K562 (cell line): ENCODE data around the gene KLHL15. TPM values are rescaled to one million over a fixed set of nuclear protein-coding genes. Genes with fewer than 3 reads are reported as not detected.
A peak's percentile ranks its signal among the peaks of the same experiment; 100 is the strongest.

Source experiments
- BHLHE40 ChIP-seq: IDR thresholded peaks from 2 replicates; pipeline ENCODE4 v1.6.1; 2011; ENCODE audit warnings: low read length, improper control_type of control experiment
- MAFK ChIP-seq: IDR thresholded peaks from 2 replicates; pipeline ENCODE4 v1.6.1; 2011; ENCODE audit warnings: low read length, improper control_type of control experiment
- MCM2 ChIP-seq: fragments of 450-650 bp; IDR thresholded peaks from 2 replicates; pipeline ENCODE4 v1.6.1; 2017; ENCODE audit warnings: low read depth, mild to moderate bottlenecking
- NONO ChIP-seq, 2 experiments: fragments of 200-400 bp in 1 of 2; fragments of 450-650 bp in 1 of 2; formaldehyde crosslinking in 1 of 2; IDR thresholded peaks; 2 replicates each; pipeline ENCODE4 v1.6.1; 2017; ENCODE audit warnings: low read depth in 2 of 2, mild to moderate bottlenecking in 2 of 2, moderate library complexity in 2 of 2, low read length in 1 of 2
- POLR2G ChIP-seq: fragments of 200-400 bp; formaldehyde crosslinking; IDR thresholded peaks from 2 replicates; pipeline ENCODE4 v1.6.1; 2017; ENCODE audit warnings: low read depth, mild to moderate bottlenecking, antibody characterized with exemption, low read length, moderate library complexity
- REST ChIP-seq, 2 experiments: fragments of 450-650 bp; formaldehyde crosslinking in 1 of 2; IDR thresholded peaks; 2 replicates each; pipeline versions ENCODE4 v1.4.0 to v1.6.1; 2014 to 2020; ENCODE audit warnings: mild to moderate bottlenecking in 2 of 2, borderline replicate concordance in 1 of 2, low read depth in 1 of 2
- SP1 ChIP-seq: sonication (generic); formaldehyde crosslinking; IDR thresholded peaks from 2 replicates; pipeline ENCODE4 v1.8.1; 2022; ENCODE audit warnings: mild to moderate bottlenecking, missing genetic modification reagents
- TBP ChIP-seq: optimal IDR thresholded peaks from 2 replicates; pipeline ENCODE3; 2011; ENCODE audit warnings: low read depth, low read length, improper control_type of control experiment
- polyA plus RNA-seq, 8 experiments: library from polyadenylated mRNA; depleted of rRNA in 4 of 8; stranded (reverse) in 5 of 8; unstranded in 3 of 8; fragments of >200 nt; fragmentation: Nextera tagmentation in 2 of 8; fragmentation: Illumina TruSeq in 1 of 8; extraction: Ambion mirVana in 2 of 8; extraction: Trizol in 1 of 8; gene quantifications; 2 replicates each; pipeline versions ENCODE4 v1.2.1 to v1.2.3, GENCODE V29; 2011 to 2014; ENCODE audit warnings: inconsistent platforms in 1 of 8, missing spikeins in 1 of 8
- total RNA-seq, 7 experiments: library from RNA; depleted of rRNA in 6 of 7; stranded (reverse); fragments of >200 nt in 6 of 7; fragmentation: Illumina TruSeq in 2 of 7; extraction: Trizol in 2 of 7; gene quantifications; 2 replicates each; pipeline versions ENCODE4 v1.2.1 to v1.2.3, GENCODE V29; 2011 to 2021; ENCODE audit warnings: low replicate concordance in 1 of 7
- TF ChIP-seq, protein P1 (sequence below): fragments of 200-800 bp; sonication (Bioruptor generic); IDR thresholded peaks from 2 replicates; pipeline ENCODE4 v1.6.1; 2017; ENCODE audit warnings: missing genetic modification characterization, missing compliant biosample characterization
- TF ChIP-seq, protein P2 (sequence below), 2 experiments: fragments of 200-800 bp in 1 of 2; sonication (Bioruptor generic) in 1 of 2; sonication (generic) in 1 of 2; formaldehyde crosslinking in 1 of 2; IDR thresholded peaks in 1 of 2; conservative IDR thresholded peaks in 1 of 2; 2 replicates each; pipeline versions ENCODE4 v1.5.0 to v1.6.1; 2016 to 2020; ENCODE audit warnings: missing compliant biosample characterization in 1 of 2, missing genetic modification characterization in 1 of 2, missing genetic modification reagents in 1 of 2
- TF ChIP-seq, protein P3 (sequence below): sonication (generic); formaldehyde crosslinking; IDR thresholded peaks from 2 replicates; pipeline ENCODE4 v1.8.0; 2022; ENCODE audit warnings: mild to moderate bottlenecking, missing genetic modification reagents

KLHL15 gene
- total and polyA plus RNA-seq, 9 of the 15 experiments (the other 6 are each of a cell fraction or from before 2014, with no cell fraction given): 3.0 to 12.4 (median 7.6) TPM

DNA sequence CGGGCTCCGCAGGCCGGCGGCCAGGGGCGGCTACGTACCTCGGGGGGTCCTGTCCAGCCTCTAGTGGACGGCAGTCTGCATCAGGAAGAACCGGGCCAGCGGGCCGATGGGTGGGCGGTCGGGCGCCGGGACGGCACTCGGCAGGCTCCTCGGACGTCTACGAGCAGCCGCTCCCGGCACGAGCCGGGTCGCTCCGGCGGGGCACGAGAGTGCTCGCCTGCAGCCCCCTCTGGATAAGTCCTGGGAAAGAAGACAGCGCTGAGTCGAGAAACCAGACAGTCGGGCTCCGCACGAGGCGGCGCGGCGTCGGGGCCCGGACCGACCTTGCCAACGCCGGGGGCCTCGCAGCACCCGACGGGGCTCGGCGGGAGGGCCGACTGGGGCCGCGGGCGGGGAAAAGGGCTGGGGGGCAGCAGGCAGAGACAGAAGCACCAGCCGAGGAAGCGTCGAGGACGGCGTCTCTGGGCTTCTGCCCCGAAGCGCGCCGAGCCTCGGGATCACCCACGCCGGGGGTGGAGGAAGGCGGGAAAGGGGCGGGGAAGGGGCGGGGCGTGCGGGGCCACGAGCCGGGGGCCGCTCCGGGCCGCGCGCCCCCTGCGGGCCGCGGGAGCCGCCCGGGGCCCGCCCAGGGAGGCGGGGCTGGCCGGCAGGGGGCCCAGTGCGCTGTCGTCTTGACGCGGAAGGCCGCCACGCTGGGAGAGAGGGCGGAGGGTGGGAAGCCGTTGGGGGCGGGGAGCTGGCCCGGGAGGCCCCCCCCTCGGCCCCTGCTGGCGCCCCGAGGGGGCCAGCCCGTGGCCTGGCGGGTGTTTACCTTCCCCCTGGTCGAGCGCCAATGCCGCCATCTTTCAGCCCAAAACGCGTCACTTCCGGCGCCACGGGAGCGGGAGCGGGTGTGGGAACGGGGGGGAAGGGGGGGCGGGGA is 1.9 kb downstream of the KLHL15 start (continued):
- TF ChIP-seq REST (IDR thresholded peaks at IDR 0.05; ENCODE audit: borderline replicate concordance): peak; percentile 26; the same call in 1 of the 2 replicates
- TF ChIP-seq REST (CRISPR knock-in tag; IDR thresholded peaks at IDR 0.05; ENCODE audit: low read depth): no peak
- TF ChIP-seq, protein P1, sequence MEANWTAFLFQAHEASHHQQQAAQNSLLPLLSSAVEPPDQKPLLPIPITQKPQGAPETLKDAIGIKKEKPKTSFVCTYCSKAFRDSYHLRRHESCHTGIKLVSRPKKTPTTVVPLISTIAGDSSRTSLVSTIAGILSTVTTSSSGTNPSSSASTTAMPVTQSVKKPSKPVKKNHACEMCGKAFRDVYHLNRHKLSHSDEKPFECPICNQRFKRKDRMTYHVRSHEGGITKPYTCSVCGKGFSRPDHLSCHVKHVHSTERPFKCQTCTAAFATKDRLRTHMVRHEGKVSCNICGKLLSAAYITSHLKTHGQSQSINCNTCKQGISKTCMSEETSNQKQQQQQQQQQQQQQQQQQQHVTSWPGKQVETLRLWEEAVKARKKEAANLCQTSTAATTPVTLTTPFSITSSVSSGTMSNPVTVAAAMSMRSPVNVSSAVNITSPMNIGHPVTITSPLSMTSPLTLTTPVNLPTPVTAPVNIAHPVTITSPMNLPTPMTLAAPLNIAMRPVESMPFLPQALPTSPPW: peak; percentile 99
- TF ChIP-seq, protein P2, sequence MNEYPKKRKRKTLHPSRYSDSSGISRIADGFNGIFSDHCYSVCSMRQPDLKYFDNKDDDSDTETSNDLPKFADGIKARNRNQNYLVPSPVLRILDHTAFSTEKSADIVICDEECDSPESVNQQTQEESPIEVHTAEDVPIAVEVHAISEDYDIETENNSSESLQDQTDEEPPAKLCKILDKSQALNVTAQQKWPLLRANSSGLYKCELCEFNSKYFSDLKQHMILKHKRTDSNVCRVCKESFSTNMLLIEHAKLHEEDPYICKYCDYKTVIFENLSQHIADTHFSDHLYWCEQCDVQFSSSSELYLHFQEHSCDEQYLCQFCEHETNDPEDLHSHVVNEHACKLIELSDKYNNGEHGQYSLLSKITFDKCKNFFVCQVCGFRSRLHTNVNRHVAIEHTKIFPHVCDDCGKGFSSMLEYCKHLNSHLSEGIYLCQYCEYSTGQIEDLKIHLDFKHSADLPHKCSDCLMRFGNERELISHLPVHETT (CRISPR knock-in tag; conservative IDR thresholded peaks at IDR 0.05 in 1 of 2, IDR thresholded peaks at IDR 0.05 in 1 of 2): peak in 1 of 2 experiments; percentile 97; a peak in 2 of 4 replicates
- TF ChIP-seq POLR2G: peak; percentile 93
- no peak for TF ChIP-seq MCM2
- TF ChIP-seq, protein P3, sequence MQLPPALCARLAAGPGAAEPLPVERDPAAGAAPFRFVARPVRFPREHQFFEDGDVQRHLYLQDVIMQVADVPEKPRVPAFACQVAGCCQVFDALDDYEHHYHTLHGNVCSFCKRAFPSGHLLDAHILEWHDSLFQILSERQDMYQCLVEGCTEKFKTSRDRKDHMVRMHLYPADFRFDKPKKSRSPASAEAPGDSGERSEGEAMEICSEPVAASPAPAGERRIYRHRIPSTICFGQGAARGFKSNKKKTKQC (CRISPR knock-in tag): peak; percentile 51; the same call in 1 of the 2 replicates
- TF ChIP-seq BHLHE40: peak; percentile 36
- TF ChIP-seq SP1: peak; percentile 14; the same call in 1 of the 2 replicates
- TF ChIP-seq NONO (IDR thresholded peaks at IDR 0.05; ENCODE audit: low read depth in 2 of 2, low read length in 1 of 2): peak in 1 of 2 experiments; percentile 94; a peak in 2 of 4 replicates
- peak; percentile 95 for TF ChIP-seq TBP
- no peak for TF ChIP-seq MAFK
